Fibroblast of skin of back (primary cell): ENCODE data around the gene BAZ2A. TPM values are rescaled to one million over a fixed set of nuclear protein-coding genes. Genes with fewer than 3 reads are reported as not detected.
"Not testable (repeated sequence)": the region's sequence is repeated elsewhere in the genome, so short reads cannot be mapped to it uniquely, and the experiment has no call there.

ENCODE experiments used
- DNase-seq: peaks from one replicate; pipeline ENCODE4 v3.0.0-alpha.2; 2013
- polyA plus RNA-seq, 2 experiments: library from polyadenylated mRNA; unstranded; fragments of 120-200 nt; gene quantifications; one replicate each; pipeline ENCODE4 v1.2.1, GENCODE V29; 2013; ENCODE audit not compliant: insufficient read length in 2 of 2

Gene BAZ2A
- 31.3 TPM for polyA plus RNA-seq (2013, experiment 1 of 2; ENCODE audit: insufficient read length)
- polyA plus RNA-seq (2013, experiment 2 of 2; ENCODE audit: insufficient read length), result 31.6 TPM

DNA sequence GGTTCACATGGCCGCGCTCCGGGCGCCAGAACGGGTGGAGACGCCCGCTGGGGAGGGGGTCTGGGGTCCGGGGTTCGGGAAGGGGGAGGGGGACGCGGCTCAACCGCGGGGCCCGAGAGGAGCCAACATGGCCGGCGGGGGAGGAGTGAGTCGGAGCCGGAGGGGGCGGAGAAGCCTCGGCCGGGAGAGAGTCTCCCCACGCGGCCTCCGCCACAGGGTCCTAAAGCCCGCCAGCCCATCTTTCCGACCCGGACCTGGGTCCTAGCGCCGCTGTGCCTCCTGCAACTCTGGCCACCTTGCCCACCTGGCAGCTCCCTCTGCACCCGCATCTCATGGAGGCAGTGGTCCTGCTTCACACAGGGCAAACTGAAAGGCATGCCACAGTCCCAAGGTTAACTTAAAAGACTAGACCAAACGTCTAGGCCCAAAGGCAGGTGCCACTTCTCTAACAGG lies at the start of gene BAZ2A:
TSS of gene BAZ2A (minus strand) at position 147 of the 453 bp plus-strand sequence. CDS start 12,796 bp downstream, outside the sequence.
- DNase-seq, result peak; percentile 85

DNA sequence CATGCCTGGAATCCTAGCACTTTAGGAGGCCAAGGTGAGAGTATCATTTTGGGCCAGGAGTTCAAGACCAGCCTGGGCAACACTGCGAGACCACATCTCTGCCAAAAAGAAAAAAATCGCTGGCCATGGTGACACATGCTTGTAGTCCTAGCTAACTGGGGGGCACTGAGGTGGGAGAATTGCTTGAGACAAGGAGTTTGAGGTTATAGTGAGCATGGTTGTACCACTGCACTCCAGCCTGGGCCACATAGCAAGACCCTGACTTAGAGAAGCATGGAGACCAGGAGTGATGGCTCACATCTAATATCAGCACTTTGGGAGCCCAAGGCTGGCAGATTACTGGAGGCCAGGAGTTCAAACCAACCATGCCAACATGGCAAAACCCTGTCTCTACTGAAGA lies 48.7 kb upstream of the BAZ2A start:
- DNase-seq, result no peak

DNA sequence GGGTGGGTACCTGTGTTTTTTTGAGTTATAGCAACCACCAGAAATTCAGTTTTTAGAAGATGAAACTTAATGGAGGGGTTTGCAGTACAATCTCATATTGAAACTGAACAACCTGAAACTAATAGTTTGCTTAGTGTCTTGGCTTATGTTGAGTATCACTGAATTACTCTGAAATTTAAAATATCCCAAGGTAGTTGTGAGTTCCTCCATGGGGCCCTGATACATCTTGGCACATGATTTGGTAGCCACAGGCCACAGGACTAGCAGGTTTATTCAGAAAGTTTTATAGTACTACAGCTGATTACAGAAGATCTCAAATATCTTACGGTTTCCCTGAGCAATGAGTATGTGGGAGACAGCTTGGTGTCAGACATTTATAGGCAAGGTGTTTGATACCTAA lies 47.6 kb upstream of the BAZ2A start:
- no peak for DNase-seq

DNA sequence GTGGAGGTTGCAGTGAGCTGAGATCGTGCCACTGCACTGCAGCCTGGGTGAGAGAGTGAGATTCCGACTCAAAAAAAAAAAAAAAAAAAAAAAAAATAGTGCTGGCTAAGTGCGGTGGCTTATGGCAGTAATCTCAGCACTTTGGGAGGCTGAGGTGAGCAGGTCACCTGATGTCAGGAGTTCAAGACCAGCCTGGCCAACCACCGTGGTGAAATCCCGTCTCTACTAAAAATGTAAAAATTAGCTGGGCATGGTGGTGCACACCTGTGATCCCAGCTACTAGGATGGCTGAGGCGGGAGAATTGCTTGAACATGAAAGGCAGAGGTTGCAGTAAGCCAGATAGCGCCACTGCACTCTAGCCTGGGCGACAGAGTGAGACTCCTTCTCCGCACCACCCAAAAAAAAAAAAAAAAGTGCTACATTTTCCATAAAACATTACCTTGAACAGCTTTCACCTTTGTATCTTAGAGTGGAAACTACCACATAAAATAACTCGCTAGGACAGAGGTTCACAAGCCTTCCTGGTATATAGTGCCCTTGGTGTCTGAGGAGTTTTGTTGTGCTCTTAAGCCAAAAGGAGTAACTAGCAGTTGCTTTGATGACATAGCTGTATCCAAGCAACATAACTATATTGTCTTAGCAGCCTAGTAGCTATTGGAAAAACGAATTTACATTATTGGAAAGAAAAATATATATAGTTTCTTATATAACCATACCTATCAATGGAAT lies 46.9 kb upstream of the BAZ2A start:
- no peak for DNase-seq

DNA sequence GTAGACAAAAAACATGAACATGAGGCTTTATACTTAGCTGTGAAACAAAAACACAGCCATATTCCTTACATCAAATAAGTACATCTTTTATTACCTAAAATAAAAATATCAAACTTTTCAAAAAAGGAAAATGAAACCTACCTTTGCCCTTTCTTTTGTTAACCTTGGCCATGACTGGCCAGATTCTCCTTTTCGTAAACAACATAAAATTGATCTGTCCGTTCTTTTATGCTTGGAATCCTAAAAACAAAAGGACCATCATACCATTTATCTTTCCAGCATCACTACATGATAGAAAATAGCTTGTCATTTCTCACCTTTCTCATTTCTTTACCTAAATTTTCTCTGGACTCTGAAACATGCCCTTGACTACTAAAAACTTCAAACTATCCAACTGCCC lies 41.5 kb upstream of the BAZ2A start:
- DNase-seq, result no peak

DNA sequence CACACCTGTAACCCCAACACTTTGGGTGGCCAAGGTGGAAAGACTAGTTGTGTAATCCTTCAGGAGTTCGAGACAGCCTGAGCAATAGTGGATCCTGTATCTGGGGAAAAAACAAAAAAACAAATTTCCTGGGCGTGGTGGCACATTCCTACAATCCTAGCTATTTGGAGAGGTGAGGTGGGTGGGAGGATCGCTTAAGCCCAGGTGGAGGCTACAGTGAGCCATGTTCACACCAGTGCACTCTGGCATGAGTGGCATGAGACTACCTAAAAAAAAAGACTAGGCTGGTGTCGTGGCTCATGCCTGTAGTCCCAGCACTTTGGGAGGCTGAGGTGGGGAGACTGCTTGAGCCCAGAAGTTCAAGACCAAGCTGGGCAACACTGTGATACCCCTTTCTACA lies 40.7 kb upstream of the BAZ2A start:
- no peak for DNase-seq

DNA sequence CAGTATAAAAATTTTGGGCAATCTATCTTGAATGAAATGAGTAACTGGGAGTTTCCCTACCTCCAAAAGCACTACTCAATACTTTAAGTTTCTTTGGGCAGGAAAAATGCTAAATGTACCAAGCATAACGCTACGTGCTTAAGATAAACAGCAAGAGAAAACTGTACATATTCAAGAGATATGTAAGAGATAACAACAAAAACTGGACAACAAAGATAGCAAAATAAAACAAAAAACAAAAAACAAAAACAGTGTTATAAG lies 38.0 kb upstream of the BAZ2A start:
- DNase-seq, result no peak

DNA sequence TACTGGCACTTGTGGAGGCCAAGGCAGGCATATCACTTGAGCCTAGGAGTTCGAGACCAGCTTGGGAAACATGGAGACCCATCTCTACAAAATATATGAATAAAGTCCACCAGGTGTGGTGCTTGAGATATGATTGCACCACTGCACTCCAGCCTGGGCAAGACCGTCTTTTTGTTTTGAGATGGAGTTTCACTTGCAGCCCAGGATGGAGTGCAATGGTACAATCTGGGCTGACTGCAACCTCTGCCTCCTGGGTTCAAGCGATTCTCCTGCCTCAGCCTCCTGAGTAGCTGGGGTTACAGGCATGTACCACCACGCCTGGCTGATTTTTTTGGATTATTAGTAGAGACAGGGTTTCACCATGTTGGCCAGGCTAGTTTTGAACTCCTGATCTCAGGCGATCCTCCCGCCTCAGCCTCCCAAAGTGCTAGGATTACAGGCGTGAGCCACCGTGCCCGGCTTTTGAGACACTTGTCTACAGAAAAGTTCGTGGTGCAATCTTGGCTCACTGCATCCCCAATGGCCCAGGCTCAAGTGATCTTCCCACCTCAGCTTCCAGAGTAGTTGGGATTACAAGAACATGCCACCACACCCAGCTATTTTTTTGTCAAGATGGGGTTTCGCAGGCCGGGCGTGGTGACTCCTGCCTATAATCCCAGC lies 32.0 kb upstream of the BAZ2A start:
- DNase-seq, result no peak

DNA sequence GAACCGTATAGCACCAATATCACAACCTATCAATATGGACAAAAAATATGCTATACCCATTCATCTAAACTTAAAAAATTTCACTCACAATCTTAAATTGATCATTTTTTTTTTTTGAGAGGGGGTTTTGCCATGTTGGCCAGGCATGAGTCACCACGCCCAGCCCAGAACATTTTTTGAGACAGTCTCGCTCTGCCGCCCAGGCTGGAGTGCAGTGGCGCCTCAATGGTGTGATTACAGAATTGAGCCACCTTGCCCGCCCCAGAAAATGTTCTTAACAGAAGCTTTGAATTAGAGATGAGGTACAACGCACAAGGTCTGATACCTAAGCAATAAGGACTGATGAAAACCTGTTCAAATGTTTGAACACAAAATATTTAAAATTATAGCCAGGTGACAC lies 31.4 kb upstream of the BAZ2A start:
- DNase-seq, result no peak

DNA sequence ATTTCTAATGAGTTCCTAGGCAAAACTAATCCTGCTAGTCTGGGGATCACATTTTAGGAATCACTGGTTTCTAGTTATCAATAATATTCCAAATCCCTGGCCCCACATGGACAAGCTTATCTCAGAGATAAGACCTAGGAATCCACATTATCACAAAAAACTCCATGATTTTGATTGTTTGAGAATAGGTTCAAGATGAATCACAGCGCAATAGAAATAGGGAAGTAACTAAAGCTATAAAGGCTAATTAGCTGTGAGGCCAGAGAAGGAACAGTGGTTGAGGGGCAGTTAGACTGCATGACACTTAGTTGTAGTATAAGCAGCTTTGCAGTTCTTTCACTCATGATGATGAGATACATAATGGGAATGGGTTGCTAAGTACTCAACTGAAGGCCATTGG lies 28.8 kb upstream of the BAZ2A start:
- no peak for DNase-seq

DNA sequence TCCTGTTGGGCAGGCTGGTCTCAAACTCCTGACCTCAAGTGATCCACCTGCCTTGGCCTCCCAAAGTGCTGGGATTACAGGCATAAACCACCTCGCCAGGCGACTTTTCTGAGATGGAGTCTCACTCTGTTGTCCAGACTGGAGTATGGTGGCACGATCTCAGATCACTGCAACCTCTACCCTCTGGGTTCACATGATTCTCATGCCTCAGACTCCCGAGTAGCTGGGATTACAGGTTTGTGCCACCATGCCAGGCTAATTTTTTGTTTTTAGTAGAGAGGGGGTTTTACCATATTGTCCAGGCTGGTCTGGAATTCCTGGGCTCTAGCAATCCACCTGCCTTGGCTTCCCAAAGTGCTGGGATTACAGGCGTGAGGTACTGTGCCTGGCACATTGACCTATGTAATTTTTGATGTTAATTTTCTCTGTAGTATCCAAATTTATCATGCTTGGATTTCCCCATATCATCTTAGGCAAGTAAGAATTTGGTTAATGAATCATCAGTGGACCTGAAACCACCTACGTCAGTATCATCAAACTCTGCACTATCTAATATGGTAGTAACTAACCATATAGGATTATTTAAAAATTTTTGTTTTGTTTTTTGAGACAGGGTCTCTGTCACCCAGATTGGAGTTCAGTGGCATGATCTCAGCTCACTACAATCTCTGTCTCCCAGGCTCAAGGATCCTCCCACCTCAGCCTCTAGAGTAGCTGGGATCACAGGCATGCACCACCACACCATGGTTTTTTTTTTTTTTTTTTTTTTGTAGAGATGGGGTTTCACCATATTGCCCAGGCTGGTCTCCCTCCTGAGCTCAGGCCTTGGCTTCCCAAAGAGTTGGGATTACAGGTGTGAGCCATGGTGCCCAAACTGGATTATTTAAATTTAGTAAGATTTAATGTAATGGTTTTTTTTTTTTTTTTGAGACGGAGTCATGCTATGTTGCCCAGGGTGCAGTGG lies 27.6 kb upstream of the BAZ2A start:
- no peak for DNase-seq

DNA sequence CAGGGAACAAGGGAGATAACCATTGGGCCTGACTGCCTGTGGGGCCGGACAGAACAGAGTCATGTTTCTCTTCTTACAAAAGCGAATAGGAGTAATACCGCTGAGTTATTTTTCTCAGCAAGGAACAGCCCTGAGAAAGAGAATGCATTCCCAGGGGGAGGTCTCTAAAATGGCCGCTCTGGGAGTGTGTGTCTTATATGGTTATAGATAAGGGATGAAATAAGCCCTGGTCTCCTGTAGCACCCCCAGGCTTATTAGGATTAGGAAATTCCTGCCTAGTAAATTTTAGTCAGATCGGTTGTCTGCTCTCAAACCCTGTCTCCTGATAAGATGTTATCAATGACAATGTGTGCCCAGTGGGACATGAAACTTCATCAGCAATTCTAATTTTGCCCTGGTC lies 23.7 kb upstream of the BAZ2A start:
- not testable (repeated sequence) for DNase-seq

DNA sequence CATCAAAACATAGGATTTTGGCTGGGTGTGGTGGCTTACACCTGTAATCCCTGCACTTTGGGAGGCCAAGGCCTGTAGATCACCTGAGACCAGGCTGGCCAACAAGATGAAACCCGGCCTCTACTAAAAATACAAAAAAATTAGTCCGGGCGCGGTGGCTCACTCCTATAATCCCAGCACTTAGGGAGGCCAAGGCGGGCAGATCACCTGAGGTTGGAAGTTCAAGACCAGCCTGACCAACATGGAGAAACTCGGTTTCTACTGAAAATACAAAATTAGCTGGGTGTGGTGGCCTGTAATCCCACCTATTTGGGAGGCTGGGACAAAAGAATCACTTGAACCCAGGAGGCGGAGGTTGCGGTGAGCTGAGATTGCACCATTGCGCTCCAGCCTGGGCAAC lies 17.9 kb upstream of the BAZ2A start:
- not testable (repeated sequence) for DNase-seq

DNA sequence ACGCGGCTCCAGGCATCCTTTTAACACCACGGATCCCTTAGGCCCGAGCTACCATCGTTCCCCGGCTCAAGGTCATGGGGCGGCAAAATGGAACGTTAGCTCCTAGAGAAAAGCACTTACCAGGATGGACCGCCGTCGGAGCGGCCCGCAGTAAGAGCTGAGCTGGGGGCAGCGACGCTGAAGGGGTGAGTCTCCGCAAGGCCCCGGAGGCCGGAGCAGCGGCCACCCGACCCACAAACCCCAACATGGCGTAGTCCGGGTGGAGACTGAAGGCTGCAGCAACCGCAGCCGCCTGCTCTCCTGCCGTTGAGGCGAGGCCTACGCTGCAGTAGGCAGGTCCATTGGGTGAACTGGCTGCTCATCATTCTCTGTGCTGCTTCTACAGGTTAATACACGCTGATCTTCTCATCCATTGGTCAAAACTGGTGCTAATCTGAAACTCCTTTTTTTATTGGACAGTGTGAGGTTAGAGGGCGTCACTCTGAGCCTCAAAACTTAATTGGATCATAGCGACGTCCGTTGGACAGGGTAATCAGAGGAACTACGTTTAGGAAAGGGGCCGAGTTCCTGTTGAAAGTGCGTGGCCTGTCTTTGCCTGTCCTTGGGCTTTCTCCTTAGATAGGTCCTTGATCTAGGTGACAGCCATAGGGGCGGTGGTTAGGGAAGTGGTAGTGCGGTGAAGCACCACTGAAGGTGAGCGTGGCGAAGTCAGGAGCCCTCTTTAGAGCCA lies 15.8 kb upstream of the BAZ2A start, which contains the start of gene ATP5F1B:
TSS of gene ATP5F1B (minus strand) at position 268 of the 730 bp plus-strand sequence. CDS start at position 247, 21 bp downstream.
- DNase-seq, result peak; percentile 100

DNA sequence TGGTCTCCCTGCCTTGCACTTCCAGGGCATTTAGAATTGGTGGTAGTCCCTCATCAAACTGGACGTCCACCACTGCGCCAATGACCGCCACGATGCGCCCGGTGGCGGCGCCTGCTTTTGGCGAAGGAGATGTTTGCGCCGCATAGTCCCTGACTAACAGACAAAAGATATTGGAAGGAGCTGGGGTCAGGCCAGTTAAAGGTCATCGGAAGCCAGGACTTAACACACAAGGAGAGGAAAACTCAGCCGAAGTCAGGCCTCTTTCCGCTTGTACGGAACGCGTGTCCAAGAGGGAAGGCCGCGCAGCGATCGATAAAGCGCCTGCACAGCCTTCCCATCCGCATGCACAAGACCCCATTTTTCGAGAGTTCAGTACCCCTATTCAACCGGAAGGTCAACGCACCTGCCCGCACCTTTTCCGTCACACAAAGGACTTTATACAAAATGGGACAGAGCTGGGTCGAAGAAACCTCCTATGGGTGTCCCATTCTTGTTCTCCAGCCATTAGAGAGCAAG lies 15.1 kb upstream of the BAZ2A start:
- DNase-seq, result no peak

DNA sequence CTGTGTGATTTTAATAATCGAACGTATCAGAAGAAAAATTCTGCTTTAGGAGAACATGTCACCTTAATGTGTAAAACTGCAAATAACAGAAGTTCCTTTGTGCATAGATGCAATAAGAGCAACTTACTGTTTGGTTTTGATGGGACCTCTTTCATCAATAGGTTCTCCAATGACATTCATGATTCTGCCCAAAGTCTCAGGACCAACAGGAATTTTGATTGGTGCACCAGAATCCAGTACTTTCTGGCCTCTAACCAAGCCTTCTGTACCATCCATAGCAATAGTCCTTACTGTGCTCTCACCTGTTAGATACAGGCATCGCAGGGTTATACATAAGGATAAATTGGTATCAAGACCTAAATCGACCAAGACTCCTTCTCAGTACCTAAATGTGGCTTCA lies 14.5 kb upstream of the BAZ2A start:
- DNase-seq, result no peak

DNA sequence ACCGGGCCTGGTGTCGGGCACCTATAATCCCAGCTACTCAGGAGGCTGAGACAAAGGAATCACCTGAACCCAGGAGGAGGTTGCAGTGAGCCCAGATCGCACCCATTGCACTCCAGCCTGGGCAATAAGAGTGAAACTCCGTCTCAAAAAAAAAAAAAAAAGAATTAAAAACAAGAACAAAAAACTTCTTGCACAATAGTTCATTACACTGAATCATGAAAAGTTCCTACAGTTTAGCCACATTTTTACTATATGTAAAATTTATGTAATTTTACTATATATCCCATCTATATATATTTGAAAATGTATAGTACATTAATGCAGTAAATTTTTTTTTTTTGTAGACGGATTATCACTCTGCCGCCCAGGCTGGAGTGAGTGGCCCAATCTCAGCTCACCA lies 11.1 kb upstream of the BAZ2A start:
- DNase-seq, result no peak

DNA sequence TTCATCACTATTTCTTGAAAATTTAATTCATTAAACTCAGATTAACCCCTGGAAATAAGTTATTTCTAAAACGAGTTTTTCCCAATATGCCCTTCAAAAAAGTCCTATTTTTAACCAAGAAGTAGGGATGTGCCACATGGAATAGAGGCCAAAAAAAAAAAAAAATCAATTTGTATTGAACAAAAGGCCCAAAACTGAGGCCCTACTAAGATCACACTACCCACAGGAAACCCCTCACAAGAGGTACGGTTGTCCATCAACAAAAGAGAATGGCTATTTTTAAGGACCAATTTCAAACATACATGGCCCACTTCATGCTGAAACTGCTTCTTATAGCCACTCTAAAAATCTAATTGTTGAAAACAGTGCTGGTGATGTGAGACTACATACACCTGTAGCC lies 7.5 kb upstream of the BAZ2A start:
- no peak for DNase-seq

DNA sequence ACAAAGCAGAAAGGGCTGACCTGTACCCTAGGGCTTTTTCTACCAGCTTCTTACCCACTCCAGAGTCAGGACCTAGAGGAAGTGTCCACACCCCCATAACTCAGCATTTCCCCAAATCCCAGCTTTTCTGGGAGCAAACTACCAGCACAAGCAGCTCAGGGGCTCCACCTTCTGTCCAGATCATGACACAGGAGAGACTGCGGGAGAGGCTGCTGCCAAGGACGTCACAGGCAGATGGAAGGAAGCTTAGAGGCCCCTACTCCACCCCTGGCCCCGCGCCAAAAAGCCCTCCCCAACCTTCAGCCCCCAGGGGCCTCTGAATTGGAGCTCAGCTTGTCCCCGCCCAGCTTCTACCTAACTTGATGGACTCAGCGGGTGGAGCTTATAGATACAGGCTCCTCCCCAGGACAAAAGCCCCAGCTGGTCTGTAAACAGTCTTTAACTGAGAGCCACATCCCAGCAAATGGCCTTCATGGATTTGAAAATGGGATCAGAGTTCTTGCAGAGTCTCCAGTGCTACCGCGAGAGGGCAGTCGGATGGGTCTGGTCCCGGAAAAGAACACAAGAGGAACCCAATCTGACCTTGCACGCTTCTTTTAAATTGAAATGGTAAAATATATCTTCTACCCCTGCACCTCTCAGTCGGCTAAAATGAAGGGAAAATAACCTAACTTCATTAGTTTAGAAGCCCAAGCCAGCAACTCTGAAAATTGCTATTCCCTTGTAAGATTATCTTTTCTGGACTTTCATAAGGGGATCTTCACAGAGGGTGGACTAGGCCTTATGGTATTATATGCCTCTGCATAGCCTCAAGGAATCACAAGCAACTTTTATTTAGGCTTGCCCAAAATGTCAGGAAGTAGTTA lies 6.8 kb upstream of the BAZ2A start:
- peak; percentile 100 for DNase-seq

DNA sequence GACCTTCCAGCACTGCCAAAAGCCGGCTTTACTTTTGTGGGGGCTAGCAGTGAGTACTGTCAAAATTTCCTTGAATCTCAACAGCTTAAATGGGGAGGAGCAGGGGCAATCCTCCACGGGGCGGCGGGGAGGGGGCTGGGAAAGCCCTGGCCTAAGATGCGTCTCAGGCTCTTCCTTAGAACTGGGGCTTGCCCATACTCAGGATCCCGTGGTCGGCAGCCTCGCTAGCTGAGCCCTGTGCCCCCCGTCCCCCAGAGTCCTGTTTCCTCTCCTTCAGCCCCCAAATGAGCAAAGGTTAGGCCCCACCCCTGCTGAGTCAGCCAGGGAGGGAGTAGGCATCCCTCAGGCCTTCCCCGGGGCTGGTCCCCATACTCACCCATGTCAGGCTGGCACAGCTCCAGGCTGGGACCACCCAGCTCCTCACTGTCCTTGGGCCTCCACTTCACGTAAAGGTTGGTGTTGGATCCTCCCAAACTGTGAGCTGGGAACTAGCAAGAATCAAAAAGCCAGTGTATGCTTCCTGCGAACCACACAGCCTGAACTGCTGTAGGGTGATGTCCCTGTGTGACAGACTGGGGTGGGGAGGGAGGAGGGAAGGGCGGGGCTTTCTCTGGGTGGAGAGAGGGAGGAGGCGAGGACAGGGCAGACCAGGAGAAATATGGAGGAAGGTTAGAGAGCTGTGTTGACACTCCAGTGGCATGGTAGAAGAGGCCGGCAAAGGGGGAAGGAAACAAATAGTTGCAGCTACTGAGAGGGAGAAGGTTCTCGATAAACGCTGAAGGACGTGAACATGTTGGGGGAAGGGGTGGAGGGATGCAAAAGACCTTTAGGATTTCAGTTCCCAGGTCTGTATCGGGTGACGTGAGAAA lies 5.9 kb upstream of the BAZ2A start:
- DNase-seq, result peak; percentile 90
